PFSK-1 (cell line): Measurements from ENCODE around the gene ADAMTS2.

Experiments
- POLR2AphosphoS5 ChIP-seq: IDR thresholded peaks from 2 replicates; pipeline ENCODE4 v1.6.1; 2012; ENCODE audit warnings: low read depth, mild to moderate bottlenecking, control low read depth, low read length, moderate library complexity
- TF ChIP-seq, protein P1 (sequence below), 2 experiments: IDR thresholded peaks; 2 replicates each; pipeline versions ENCODE4 v1.6.1 to v1.8.0; 2011 to 2012; ENCODE audit warnings: low read depth in 2 of 2, low read length in 2 of 2, control low read depth in 1 of 2, inconsistent platforms in 1 of 2, mild to moderate bottlenecking in 1 of 2, moderate library complexity in 1 of 2; ENCODE audit not compliant: insufficient read depth in 1 of 2

DNA sequence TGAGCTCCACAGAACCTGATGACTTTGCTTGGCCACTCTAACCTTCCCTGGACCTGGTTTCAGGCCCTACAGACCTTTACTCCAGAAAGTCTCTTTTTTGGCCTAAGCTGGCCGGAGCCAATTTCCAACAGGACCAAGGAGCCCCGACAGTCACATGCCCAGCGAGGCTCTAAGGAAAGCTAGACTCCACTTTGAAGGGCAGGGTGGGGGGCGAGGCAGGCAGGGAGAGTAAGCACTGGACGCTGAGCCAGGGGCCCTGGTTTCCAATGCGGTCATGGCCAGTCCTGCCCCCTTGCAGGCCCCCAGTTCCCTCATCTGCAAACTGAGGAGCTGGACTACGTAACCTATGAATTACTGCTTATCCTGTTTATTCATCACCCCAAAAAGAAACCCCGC, 65.2 kb downstream of the ADAMTS2 start:
- TF ChIP-seq, protein P1, sequence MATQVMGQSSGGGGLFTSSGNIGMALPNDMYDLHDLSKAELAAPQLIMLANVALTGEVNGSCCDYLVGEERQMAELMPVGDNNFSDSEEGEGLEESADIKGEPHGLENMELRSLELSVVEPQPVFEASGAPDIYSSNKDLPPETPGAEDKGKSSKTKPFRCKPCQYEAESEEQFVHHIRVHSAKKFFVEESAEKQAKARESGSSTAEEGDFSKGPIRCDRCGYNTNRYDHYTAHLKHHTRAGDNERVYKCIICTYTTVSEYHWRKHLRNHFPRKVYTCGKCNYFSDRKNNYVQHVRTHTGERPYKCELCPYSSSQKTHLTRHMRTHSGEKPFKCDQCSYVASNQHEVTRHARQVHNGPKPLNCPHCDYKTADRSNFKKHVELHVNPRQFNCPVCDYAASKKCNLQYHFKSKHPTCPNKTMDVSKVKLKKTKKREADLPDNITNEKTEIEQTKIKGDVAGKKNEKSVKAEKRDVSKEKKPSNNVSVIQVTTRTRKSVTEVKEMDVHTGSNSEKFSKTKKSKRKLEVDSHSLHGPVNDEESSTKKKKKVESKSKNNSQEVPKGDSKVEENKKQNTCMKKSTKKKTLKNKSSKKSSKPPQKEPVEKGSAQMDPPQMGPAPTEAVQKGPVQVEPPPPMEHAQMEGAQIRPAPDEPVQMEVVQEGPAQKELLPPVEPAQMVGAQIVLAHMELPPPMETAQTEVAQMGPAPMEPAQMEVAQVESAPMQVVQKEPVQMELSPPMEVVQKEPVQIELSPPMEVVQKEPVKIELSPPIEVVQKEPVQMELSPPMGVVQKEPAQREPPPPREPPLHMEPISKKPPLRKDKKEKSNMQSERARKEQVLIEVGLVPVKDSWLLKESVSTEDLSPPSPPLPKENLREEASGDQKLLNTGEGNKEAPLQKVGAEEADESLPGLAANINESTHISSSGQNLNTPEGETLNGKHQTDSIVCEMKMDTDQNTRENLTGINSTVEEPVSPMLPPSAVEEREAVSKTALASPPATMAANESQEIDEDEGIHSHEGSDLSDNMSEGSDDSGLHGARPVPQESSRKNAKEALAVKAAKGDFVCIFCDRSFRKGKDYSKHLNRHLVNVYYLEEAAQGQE (IDR thresholded peaks at IDR 0.05; ENCODE audit: insufficient read depth in 1 of 2, low read depth in 2 of 2, low read length in 2 of 2): no peak
- no peak for TF ChIP-seq POLR2AphosphoS5
